Ascending aorta (tissue), 2 donors: ENCODE data around the gene NSL1. TPM values are rescaled to one million over a fixed set of nuclear protein-coding genes. Genes with fewer than 3 reads are reported as not detected.

ENCODE experiments used
- DNase-seq, 2 donors: peaks; one replicate each; pipeline ENCODE4 v3.0.0-alpha.2; 2019; ENCODE audit warnings: low spot score in 2 of 2
- H3K27ac ChIP-seq, 2 donors: fragments of 200-600 bp; sonication (generic); one replicate each; pipeline ENCODE4 v1.5.1; 2016 to 2017; ENCODE audit warnings: mild to moderate bottlenecking in 1 of 2
- H3K27me3 ChIP-seq: fragments of 200-600 bp; sonication (generic); one replicate; pipeline ENCODE4 v1.5.1; 2017
- H3K36me3 ChIP-seq, 2 donors: fragments of 200-600 bp; sonication (generic); one replicate each; pipeline ENCODE4 v1.5.1; 2016
- H3K4me1 ChIP-seq, 2 donors: fragments of 200-600 bp; sonication (generic); one replicate each; pipeline ENCODE4 v1.5.1; 2016 to 2017; ENCODE audit warnings: mild to moderate bottlenecking in 1 of 2
- H3K4me3 ChIP-seq, 2 donors: fragments of 200-600 bp; sonication (generic); one replicate each; pipeline ENCODE4 v1.5.1; 2016 to 2017; ENCODE audit warnings: mild to moderate bottlenecking in 1 of 2
- H3K9me3 ChIP-seq, 2 donors: fragments of 200-600 bp; sonication (generic); one replicate each; pipeline ENCODE4 v1.5.1; 2016
- CTCF ChIP-seq, 3 experiments: fragments of 200-600 bp in 2 of 3; fragments of 450-650 bp in 1 of 3; sonication (generic) in 2 of 3; IDR thresholded peaks; one replicate each; pipeline ENCODE4 v1.5.1; 2016 to 2019; ENCODE audit warnings: antibody characterized with exemption in 3 of 3, mild to moderate bottlenecking in 1 of 3, moderate library complexity in 1 of 3
- intact Hi-C: fragments of 100-400 bp; cut with DNase I; formaldehyde crosslinking; loops from one replicate; pipeline ENCODE4 v1.15.1; 2023
- total RNA-seq: library from RNA; depleted of rRNA; stranded (reverse); fragments of >200 nt; gene quantifications from one replicate; pipeline ENCODE4 v1.1.0, GENCODE V29; 2016

Gene NSL1
- total RNA-seq, 1 donor from 2014 or later = 69.1 TPM

DNA sequence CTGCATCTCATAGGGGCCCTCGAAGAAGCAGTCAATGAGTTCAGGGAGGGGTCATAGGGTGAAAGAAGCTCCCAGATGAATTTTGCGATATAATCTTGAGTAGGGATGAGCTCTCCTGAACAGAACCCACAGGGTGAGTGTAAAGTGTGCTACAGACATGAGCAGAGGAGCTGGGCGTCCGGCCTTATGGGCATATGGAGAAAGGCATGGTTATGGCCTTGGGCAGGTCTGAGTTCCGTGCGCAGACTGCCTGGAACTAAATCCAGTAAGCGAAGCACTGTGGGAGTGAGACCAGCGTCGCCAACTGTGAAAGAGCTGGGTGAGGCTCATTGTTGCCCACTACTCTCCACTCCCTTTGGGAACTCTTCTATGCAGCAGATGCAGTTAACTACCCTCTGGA, 28.7 kb downstream of the NSL1 start:
- H3K27ac ChIP-seq = no peak overlapping the region
- no peak overlapping the region for H3K4me3 ChIP-seq
- H3K27me3 ChIP-seq = no peaks in the 10 kb centered on the region
- H3K36me3 ChIP-seq = peaks cover 4 to 6% of the 10 kb centered on the region in 2 donors
- intact Hi-C loops = no loop called here
- no peaks in the 10 kb centered on the region for H3K9me3 ChIP-seq
- DNase-seq = no peak
- no peak for TF ChIP-seq CTCF (IDR thresholded peaks at IDR 0.05)
- H3K4me1 ChIP-seq = no peaks in the 10 kb centered on the region

DNA sequence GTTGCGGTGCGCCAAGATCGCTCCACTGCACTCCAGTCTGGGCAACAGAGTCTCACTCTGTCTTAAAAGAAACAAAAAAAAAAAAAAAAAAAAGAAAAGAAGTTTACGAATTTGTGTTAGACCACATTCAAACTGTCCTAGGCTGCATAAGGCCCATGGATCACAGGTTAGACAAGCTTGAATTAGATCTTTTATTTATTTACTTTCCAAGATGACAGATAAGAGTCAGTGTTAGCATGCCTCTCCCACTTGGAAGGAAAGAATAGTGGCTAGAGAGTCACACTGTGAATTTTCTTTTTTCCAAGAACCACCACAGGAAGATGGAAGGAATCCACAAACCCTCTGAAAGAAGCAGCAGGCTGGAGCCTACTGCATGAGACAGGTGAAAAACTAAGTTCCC, 29.3 kb downstream of the NSL1 start:
- DNase-seq = no peak

DNA sequence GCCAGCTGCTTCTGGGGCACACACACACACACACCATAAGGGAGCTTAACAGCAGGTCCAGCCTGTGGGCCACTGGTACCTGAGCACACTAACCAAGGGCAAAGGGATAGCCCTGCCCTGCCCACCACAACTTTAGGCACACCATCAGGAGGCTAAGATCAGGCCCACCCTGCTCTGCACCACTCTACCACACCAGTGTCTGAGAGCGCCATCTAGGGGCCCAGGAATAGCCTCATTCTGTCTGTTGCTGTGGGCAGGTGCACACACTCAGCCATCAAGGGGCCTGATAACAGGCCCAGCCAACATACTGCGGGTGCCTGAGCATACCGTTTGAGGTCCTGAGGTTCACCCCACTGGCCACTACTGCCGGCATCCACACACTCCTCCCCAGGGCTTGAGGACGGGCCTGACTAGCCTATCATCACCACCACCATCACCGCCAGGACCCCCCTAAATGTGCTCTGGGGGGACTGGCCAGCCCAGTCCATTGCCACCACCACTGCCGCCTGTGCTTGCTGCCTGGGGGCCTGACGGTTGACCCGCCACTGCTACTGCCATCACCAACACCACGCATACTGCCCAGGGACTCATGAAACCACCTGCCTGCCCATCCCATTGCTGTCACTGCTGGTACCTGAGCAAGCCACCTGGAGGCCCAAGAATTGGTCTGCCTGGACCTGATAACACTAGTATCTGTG, 31.3 kb downstream of the NSL1 start:
- no peak for DNase-seq
- Histone ChIP-seq H3K4me1 (no peaks in the 10 kb centered on the region), H3K27me3 (no peaks in the 10 kb centered on the region), H3K27ac (no peak overlapping the region), H3K36me3 (peaks cover 4 to 6% of the 10 kb centered on the region in 2 donors), H3K4me3 (no peak overlapping the region), H3K9me3 (no peaks in the 10 kb centered on the region)
- TF ChIP-seq CTCF (IDR thresholded peaks at IDR 0.05) = no peak
- intact Hi-C loops = no loop called here

More for the DNA sequence above, 29.3 kb downstream of the NSL1 start:
- Histone ChIP-seq H3K9me3 (no peaks in the 10 kb centered on the region), H3K27me3 (no peaks in the 10 kb centered on the region), H3K4me1 (no peaks in the 10 kb centered on the region), H3K27ac (no peak overlapping the region), H3K4me3 (no peak overlapping the region), H3K36me3 (peaks cover 4 to 6% of the 10 kb centered on the region in 2 donors)
- intact Hi-C loops = no loop called here
- no peak for TF ChIP-seq CTCF (IDR thresholded peaks at IDR 0.05)

GRCh38 chr1:212759683-212760082, 31.9 kb downstream of the NSL1 start:
- H3K4me3 ChIP-seq = no peak overlapping the region
- no peaks in the 10 kb centered on the region for H3K27me3 ChIP-seq
- intact Hi-C loops = no loop called here
- H3K9me3 ChIP-seq = no peaks in the 10 kb centered on the region
- peaks cover 4 to 6% of the 10 kb centered on the region in 2 donors for H3K36me3 ChIP-seq
- no peak for TF ChIP-seq CTCF (IDR thresholded peaks at IDR 0.05)
- no peak for DNase-seq
- no peaks in the 10 kb centered on the region for H3K4me1 ChIP-seq
- no peak overlapping the region for H3K27ac ChIP-seq

- Histone ChIP-seq H3K27ac (no peak overlapping the region), H3K36me3 (no peaks in the 10 kb centered on the region), H3K4me1 (peaks cover 2 to 5% of the 10 kb centered on the region in 2 donors), H3K4me3 (no peak overlapping the region), H3K9me3 (no peaks in the 10 kb centered on the region), H3K27me3 (no peaks in the 10 kb centered on the region)
- TF ChIP-seq CTCF (IDR thresholded peaks at IDR 0.05) = no peak
- intact Hi-C loops = no loop called here
- DNase-seq = no peak
Measured at GRCh38 chr1:212754680-212755079, 36.9 kb downstream of the NSL1 start.
